A549 (cell line): ENCODE results near the gene PNMA6F. TPM values are rescaled to one million over a fixed set of nuclear protein-coding genes. Genes with fewer than 3 reads are reported as not detected.

Experiments used
- ATAC-seq, 2 experiments: fragments of 200-7000 bp in 1 of 2; fragments of >200 bp in 1 of 2; cut with Nextera tagmentation in 1 of 2; cut with Tn5 transposase in 1 of 2; 3 replicates each; pipeline versions ENCODE4 v1.8.0 to v1.9.1; 2018 to 2020; ENCODE audit warnings: mild to moderate bottlenecking in 1 of 2, moderate library complexity in 1 of 2
- CTCF ChIA-PET: fragments of 300-600 bp; sonication (Branson Sonifier 250); formaldehyde crosslinking; extraction: SDS; loops from one replicate; lab custom pipeline; 2021; ENCODE audit warnings: antibody characterized with exemption, inconsistent platforms; lab: Yijun Ruan, JAX
- POLR2A ChIA-PET: fragments of 350-600 bp; formaldehyde crosslinking; extraction: SDS; loops from one replicate; lab custom pipeline; 2021; ENCODE audit warnings: antibody characterized with exemption, inconsistent platforms; lab: Yijun Ruan, JAX
- DNase-seq, 2 experiments: peaks; one replicate each; pipeline versions ENCODE4 v3.0.0 to v3.0.0-alpha.2; 2011 to 2016; ENCODE audit warnings: low read depth in 1 of 2, low spot score in 1 of 2
- FAIRE-seq: peaks from 2 replicates; lab custom pipeline; 2011; peaks lifted over from hg19 to GRCh38; lab: Jason Lieb, UNC
- H3K27ac ChIP-seq, 2 experiments: fragments of >200 bp; sonication (Bioruptor Twin); formaldehyde crosslinking; 3 replicates each; pipeline ENCODE4 v1.5.1; 2016 to 2017
- H3K4me1 ChIP-seq: fragments of >200 bp; sonication (Bioruptor Twin); formaldehyde crosslinking; 3 replicates; pipeline ENCODE4 v1.6.1; 2016
- H3K4me2 ChIP-seq: fragments of >200 bp; sonication (Bioruptor Twin); formaldehyde crosslinking; 3 replicates; pipeline ENCODE4 v1.6.1; 2016
- H3K4me3 ChIP-seq: fragments of >200 bp; sonication (Bioruptor Twin); formaldehyde crosslinking; 3 replicates; pipeline ENCODE4 v1.5.1; 2016
- H3K9me3 ChIP-seq: fragments of >200 bp; sonication (Bioruptor Twin); formaldehyde crosslinking; 3 replicates; pipeline ENCODE4 v1.6.1; 2016
- BHLHE40 ChIP-seq: IDR thresholded peaks from 2 replicates; pipeline ENCODE4 v1.6.1; 2012; ENCODE audit warnings: low read depth, low read length, inconsistent platforms
- CHD4 ChIP-seq: fragments of 200-600 bp; sonication (generic); IDR thresholded peaks from 2 replicates; pipeline ENCODE4 v1.6.1; 2016; ENCODE audit warnings: antibody characterized with exemption, mild to moderate bottlenecking, borderline replicate concordance
- EHMT2 ChIP-seq: fragments of 200-600 bp; sonication (generic); IDR thresholded peaks from 2 replicates; pipeline ENCODE4 v1.6.1; 2016; ENCODE audit warnings: antibody characterized with exemption, low read depth, mild to moderate bottlenecking, moderate library complexity
- EP300 ChIP-seq, 2 experiments: fragments of >200 bp; sonication (Bioruptor Twin); formaldehyde crosslinking; IDR thresholded peaks; 2 replicates in 1 of 2; 3 replicates in 1 of 2; pipeline ENCODE4 v1.6.1; 2016 to 2017
- FOSB ChIP-seq: fragments of 250-450 bp; sonication (Bioruptor Pico); IDR thresholded peaks from 2 replicates; pipeline ENCODE4 v1.5.0; 2020; ENCODE audit warnings: mild to moderate bottlenecking, moderate library complexity
- GATA3 ChIP-seq: IDR thresholded peaks from 2 replicates; pipeline ENCODE4 v1.6.1; 2012; ENCODE audit warnings: borderline replicate concordance
- HDAC2 ChIP-seq: fragments of 200-600 bp; sonication (generic); IDR thresholded peaks from 2 replicates; pipeline ENCODE4 v1.6.1; 2016
- HOXB13 ChIP-seq: fragments of 250-450 bp; sonication (Bioruptor Pico); IDR thresholded peaks from 2 replicates; pipeline ENCODE4 v1.5.0; 2020; ENCODE audit warnings: low read depth, mild to moderate bottlenecking, moderate library complexity
- KDM5A ChIP-seq: fragments of 200-600 bp; sonication (generic); IDR thresholded peaks from 2 replicates; pipeline ENCODE4 v1.6.1; 2016; ENCODE audit warnings: antibody characterized with exemption, mild to moderate bottlenecking
- MAFK ChIP-seq: fragments of 450-650 bp; IDR thresholded peaks from 2 replicates; pipeline ENCODE4 v1.6.1; 2014; ENCODE audit not compliant: partially characterized antibody
- MAZ ChIP-seq: fragments of 150-350 bp; IDR thresholded peaks from 2 replicates; pipeline ENCODE4 v1.6.1; 2014; ENCODE audit warnings: antibody characterized with exemption, low read depth, low read length, borderline replicate concordance
- NFE2L2 ChIP-seq: fragments of 150-350 bp; conservative IDR thresholded peaks from 2 replicates; pipeline ENCODE4 v1.6.1; 2014; ENCODE audit warnings: low read length
- POLR2AphosphoS2 ChIP-seq: conservative IDR thresholded peaks from 2 replicates; pipeline ENCODE4 v1.6.1; 2012; ENCODE audit warnings: low read length, improper control_type of control experiment, inconsistent platforms
- RAD21 ChIP-seq, 2 experiments: fragments of >200 bp in 1 of 2; sonication (Bioruptor Twin) in 1 of 2; formaldehyde crosslinking in 1 of 2; IDR thresholded peaks in 1 of 2; conservative IDR thresholded peaks in 1 of 2; 2 replicates in 1 of 2; 3 replicates in 1 of 2; pipeline ENCODE4 v1.6.1; 2012 to 2018; ENCODE audit warnings: inconsistent platforms in 1 of 2
- RARB ChIP-seq: fragments of 250-450 bp; sonication (Bioruptor Pico); IDR thresholded peaks from 2 replicates; pipeline ENCODE4 v1.8.0; 2021; ENCODE audit warnings: mild to moderate bottlenecking, moderate library complexity
- RNF2 ChIP-seq: fragments of 200-600 bp; sonication (generic); IDR thresholded peaks from 2 replicates; pipeline ENCODE4 v1.6.1; 2016; ENCODE audit warnings: low read depth, mild to moderate bottlenecking, antibody characterized with exemption, moderate library complexity, borderline replicate concordance
- SREBF2 ChIP-seq: fragments of 450-650 bp; IDR thresholded peaks from 2 replicates; pipeline ENCODE4 v1.6.1; 2014; ENCODE audit warnings: mild to moderate bottlenecking, moderate library complexity
- TFCP2L1 ChIP-seq: fragments of 250-450 bp; sonication (Bioruptor Pico); IDR thresholded peaks from 2 replicates; pipeline ENCODE4 v1.5.0; 2021; ENCODE audit warnings: mild to moderate bottlenecking
- ZC3H11A ChIP-seq: fragments of 450-650 bp; IDR thresholded peaks from 2 replicates; pipeline ENCODE4 v1.6.1; 2014; ENCODE audit warnings: antibody characterized with exemption, mild to moderate bottlenecking
- ZFP36 ChIP-seq: fragments of 450-650 bp; IDR thresholded peaks from 2 replicates; pipeline ENCODE4 v1.6.1; 2014; ENCODE audit warnings: borderline replicate concordance; ENCODE audit not compliant: partially characterized antibody
- WGBS: methylation state at CpG from one replicate; pipeline ENCODE4 v1.1.6; 2017; ENCODE audit errors: missing lambda C conversion rate; 5-methylcytosine and 5-hydroxymethylcytosine counted together
- polyA plus RNA-seq, 4 experiments: library from polyadenylated mRNA; depleted of rRNA in 3 of 4; stranded (reverse); fragments of >200 nt; fragmentation: RNase III in 1 of 4; extraction: RNeasy Plus Mini Kit Qiagen cat#74134 plus additional on column Dnase treatment in 1 of 4; gene quantifications; 2 replicates in 3 of 4; 3 replicates in 1 of 4; pipeline ENCODE4 v1.2.3, GENCODE V29; 2011 to 2017
- TF ChIP-seq, protein P1 (sequence below): fragments of 250-450 bp; sonication (Bioruptor Pico); IDR thresholded peaks from 2 replicates; pipeline ENCODE4 v1.5.0; 2021; ENCODE audit warnings: mild to moderate bottlenecking, moderate library complexity, borderline replicate concordance
- TF ChIP-seq, protein P2 (sequence below): IDR thresholded peaks from 2 replicates; pipeline ENCODE4 v1.6.1; 2012

The PNMA6F gene
- polyA plus RNA-seq, 2 of the 4 experiments (the other 2 are of a cell fraction) = not detected

DNA sequence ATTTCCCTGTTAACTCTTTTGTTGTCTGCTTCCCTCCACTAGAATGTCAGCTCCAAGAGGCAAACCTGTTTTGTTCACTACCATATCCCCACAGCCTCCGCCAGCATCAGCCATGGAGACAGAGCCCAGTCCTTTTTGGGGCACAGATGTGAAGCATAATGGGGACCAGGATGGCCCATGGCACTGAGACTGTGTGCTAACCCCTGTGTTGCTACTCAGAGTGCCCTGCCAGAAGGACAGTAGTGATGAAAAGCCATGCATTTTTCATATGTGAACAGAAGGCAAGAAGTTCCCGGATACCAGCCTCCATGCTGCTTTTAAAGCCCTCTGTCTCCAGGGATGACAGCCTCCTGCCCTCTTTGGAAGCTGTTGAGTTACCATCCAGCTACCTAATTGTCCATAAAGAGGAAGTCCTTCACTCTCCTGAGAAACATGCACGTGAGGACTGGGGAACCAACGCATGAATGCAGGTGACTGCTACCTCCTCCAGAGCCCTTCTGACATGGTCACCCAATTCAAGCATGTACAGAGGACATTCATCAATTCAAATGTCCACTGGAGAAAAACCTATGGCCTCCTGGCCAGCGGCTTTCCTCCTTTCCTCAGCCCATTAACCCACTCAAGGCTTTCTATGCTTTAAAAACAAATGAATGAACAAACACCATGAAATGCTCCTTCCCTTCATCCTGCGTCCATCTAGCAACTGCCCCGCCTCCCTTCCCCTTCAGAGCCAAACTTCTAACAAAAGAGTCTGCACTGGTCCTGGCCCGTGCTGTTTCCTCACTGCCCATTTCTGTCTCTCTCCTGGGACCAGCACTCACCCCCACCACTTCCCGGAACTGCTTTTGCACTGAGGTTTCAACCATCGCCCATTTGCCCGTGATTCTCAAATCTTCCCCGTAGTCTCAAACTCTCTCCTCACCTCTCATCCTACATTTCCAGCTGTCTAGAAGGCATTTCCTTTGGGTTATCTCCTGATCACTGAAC, 18.0 kb downstream of the PNMA6F start:
- ATAC-seq (no peak), FAIRE-seq (no peak), DNase-seq (no peak)
- Histone ChIP-seq H3K27ac (no peak overlapping the region), H3K4me3 (no peak overlapping the region), H3K4me2 (no peak overlapping the region), H3K4me1 (no peaks in the 10 kb centered on the region), H3K9me3 (no peaks in the 10 kb centered on the region)
- CTCF ChIA-PET = interaction anchor here (0.6 kb wide), 1 partner anchor 82 kb away, joined by 4 read pairs; no protein-coding TSS in a partner anchor
- WGBS = 63% methylated on average over 12 of the region's 12 CpGs
- TF ChIP-seq MAFK (no peak), RARB (CRISPR knock-in tag) (no peak), ZC3H11A (no peak), TFCP2L1 (CRISPR knock-in tag) (no peak), POLR2AphosphoS2 (no peak), MAZ (no peak), HDAC2 (no peak), CHD4 (no peak), ZFP36 (no peak), EHMT2 (no peak), EP300 (IDR thresholded peaks at IDR 0.05) (no peak), SREBF2 (no peak), BHLHE40 (no peak), HOXB13 (no peak), RAD21 (conservative IDR thresholded peaks at IDR 0.05 in 1 of 2, IDR thresholded peaks at IDR 0.05 in 1 of 2) (no peak)
- TF ChIP-seq, protein P1, sequence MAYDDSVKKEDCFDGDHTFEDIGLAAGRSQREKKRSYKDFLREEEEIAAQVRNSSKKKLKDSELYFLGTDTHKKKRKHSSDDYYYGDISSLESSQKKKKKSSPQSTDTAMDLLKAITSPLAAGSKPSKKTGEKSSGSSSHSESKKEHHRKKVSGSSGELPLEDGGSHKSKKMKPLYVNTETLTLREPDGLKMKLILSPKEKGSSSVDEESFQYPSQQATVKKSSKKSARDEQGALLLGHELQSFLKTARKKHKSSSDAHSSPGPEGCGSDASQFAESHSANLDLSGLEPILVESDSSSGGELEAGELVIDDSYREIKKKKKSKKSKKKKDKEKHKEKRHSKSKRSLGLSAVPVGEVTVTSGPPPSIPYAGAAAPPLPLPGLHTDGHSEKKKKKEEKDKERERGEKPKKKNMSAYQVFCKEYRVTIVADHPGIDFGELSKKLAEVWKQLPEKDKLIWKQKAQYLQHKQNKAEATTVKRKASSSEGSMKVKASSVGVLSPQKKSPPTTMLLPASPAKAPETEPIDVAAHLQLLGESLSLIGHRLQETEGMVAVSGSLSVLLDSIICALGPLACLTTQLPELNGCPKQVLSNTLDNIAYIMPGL (CRISPR knock-in tag) = no peak
- POLR2A ChIA-PET = no interaction called here

DNA sequence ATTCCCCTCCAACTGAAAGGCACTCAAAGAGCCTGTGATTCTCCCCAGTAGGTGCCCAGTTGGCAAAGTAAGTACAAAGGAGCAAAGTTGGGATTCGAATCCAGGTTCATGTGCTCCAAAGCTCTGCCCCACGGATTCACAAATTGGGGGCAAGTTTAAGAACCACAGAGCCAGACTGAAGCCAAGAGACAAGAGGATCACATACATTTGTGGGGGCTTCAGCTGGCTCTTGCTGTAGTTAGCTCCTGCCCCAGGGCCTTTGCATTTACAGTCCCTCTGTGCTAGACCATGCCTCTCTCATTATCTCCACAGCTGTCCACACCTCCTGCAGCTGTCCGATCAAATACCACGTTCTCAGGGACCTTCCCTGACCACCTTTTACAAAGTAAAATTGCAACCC, 18.8 kb downstream of the PNMA6F start:
- POLR2A ChIA-PET = no interaction called here
- TF ChIP-seq RNF2 = no peak
- TF ChIP-seq FOSB (CRISPR knock-in tag) = no peak
- TF ChIP-seq MAFK = no peak
- Histone ChIP-seq H3K4me2 (no peak overlapping the region), H3K9me3 (no peaks in the 10 kb centered on the region), H3K4me3 (no peak overlapping the region), H3K4me1 (no peaks in the 10 kb centered on the region), H3K27ac (no peak overlapping the region)
- DNase-seq (no peak), FAIRE-seq (no peak), ATAC-seq (no peak)
- 22% methylated on average over 4 of the region's 4 CpGs for WGBS
- CTCF ChIA-PET = no interaction called here

DNA sequence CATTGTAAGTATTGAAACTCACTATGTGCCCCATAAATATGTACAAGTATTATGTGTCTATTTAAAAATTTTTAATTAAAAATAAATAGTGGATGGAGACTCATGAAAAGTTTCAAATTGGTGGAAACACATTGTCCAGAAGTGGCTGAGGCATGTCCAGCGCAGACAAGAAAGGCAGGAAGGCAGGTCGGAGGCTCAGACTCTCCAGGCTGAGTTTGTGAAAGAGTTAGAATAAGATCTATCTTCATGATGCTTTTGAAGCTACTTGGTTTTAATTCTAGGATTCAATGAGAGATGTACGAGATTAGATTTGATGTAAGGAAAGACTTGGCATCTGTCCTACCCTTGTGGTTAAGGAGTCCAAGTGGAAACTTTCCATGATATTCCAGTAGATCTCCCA, 19.8 kb downstream of the PNMA6F start:
- ATAC-seq (no peak), FAIRE-seq (no peak), DNase-seq (no peak)
- Histone ChIP-seq H3K4me3 (no peak overlapping the region), H3K4me2 (no peak overlapping the region), H3K9me3 (no peaks in the 10 kb centered on the region), H3K27ac (no peak overlapping the region), H3K4me1 (no peaks in the 10 kb centered on the region)
- TF ChIP-seq MAZ = no peak
- no peak for TF ChIP-seq KDM5A
- no peak for TF ChIP-seq NFE2L2
- no peak for TF ChIP-seq SREBF2
- TF ChIP-seq, protein P2, sequence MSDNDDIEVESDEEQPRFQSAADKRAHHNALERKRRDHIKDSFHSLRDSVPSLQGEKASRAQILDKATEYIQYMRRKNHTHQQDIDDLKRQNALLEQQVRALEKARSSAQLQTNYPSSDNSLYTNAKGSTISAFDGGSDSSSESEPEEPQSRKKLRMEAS = no peak
- no peak for TF ChIP-seq GATA3
- ChIA-PET CTCF (no interaction called here), POLR2A (no interaction called here)
- 47% methylated on average over 3 of the region's 3 CpGs for WGBS
